HepG2 (cell line): ENCODE measurements around the gene PPIP5K1. TPM values are rescaled to one million over a fixed set of nuclear protein-coding genes. Genes with fewer than 3 reads are reported as not detected.
"Not testable (repeated sequence)": the region's sequence is repeated elsewhere in the genome, so short reads cannot be mapped to it uniquely, and the experiment has no call there.

Experiments used
- ATAC-seq: fragments of 200-7000 bp; cut with Tn5 transposase; 3 replicates; pipeline ENCODE4 v1.9.1; 2020; ENCODE audit warnings: mild to moderate bottlenecking, moderate library complexity
- BruUV-seq: library from RNA; stranded (reverse); fragments of 400-500 nt; replicated peaks from 2 replicates; lab custom pipeline; 2021; lab: Mats Ljungman, UMichigan
- CTCF ChIA-PET: fragments of 300-600 bp; formaldehyde crosslinking; extraction: SDS; loops from one replicate; lab custom pipeline; 2021; ENCODE audit warnings: low total read pairs, inconsistent platforms, low intra/inter-chr PET ratio; lab: Yijun Ruan, JAX
- POLR2A ChIA-PET: fragments of 350-600 bp; sonication (Branson Sonifier 250); formaldehyde crosslinking; loops from one replicate; lab custom pipeline; 2020; ENCODE audit warnings: antibody characterized with exemption, inconsistent platforms; lab: Yijun Ruan, JAX
- DNase-seq: peaks from one replicate; pipeline ENCODE4 v3.0.0-alpha.2; 2015; ENCODE audit warnings: low spot score
- FAIRE-seq: peaks from 3 replicates; lab custom pipeline; 2011; peaks lifted over from hg19 to GRCh38; lab: Jason Lieb, UNC
- H2AFZ ChIP-seq: one replicate; pipeline ENCODE4 v1.6.1; 2011; ENCODE audit warnings: low read length, inconsistent platforms
- H3K27ac ChIP-seq: fragments of 300-600 bp; 3 replicates; pipeline ENCODE4 v1.8.0; 2011; ENCODE audit warnings: mixed run types, mild to moderate bottlenecking, mixed read lengths, low read length, inconsistent platforms; ENCODE audit not compliant: insufficient read depth; ENCODE audit errors: extremely low read length
- H3K27me3 ChIP-seq, 2 experiments: fragments of 200-600 bp in 1 of 2; 2 replicates in 1 of 2; 3 replicates in 1 of 2; pipeline versions ENCODE4 v1.6.0 to v1.8.0; 2011; ENCODE audit warnings: low read length in 2 of 2, mild to moderate bottlenecking in 2 of 2, moderate library complexity in 2 of 2, inconsistent platforms in 1 of 2; ENCODE audit not compliant: insufficient read depth in 2 of 2, control insufficient read depth in 1 of 2
- H3K36me3 ChIP-seq, 2 experiments: fragments of 200-600 bp in 1 of 2; replicated peaks in 1 of 2; 2 replicates in 1 of 2; 3 replicates in 1 of 2; pipeline versions ENCODE4 v1.5.1 to v1.8.0; 2011; ENCODE audit warnings: low read length in 2 of 2, inconsistent platforms in 1 of 2; ENCODE audit not compliant: insufficient read depth in 2 of 2, control insufficient read depth in 1 of 2
- H3K4me1 ChIP-seq: 2 replicates; pipeline ENCODE4 v1.5.1; 2012; ENCODE audit warnings: low read length, inconsistent platforms; ENCODE audit not compliant: insufficient read depth
- H3K4me2 ChIP-seq: 2 replicates; pipeline ENCODE4 v1.6.0; 2011; ENCODE audit warnings: low read depth, low read length, inconsistent platforms
- H3K4me3 ChIP-seq, 3 experiments: fragments of 200-600 bp in 1 of 3; sonication (generic), shearing (Covaris generic) in 1 of 3; replicated peaks in 1 of 3; 2 replicates each; pipeline ENCODE4 v1.5.1; 2011 to 2016; ENCODE audit warnings: low read length in 3 of 3, inconsistent platforms in 2 of 3, low read depth in 2 of 3, mild to moderate bottlenecking in 2 of 3, control low read depth in 1 of 3, mixed read lengths in 1 of 3; ENCODE audit not compliant: insufficient read depth in 1 of 3
- H3K79me2 ChIP-seq: one replicate; pipeline ENCODE4 v1.6.1; 2011; ENCODE audit warnings: low read length, inconsistent platforms; ENCODE audit not compliant: insufficient read depth
- H3K9ac ChIP-seq: 2 replicates; pipeline ENCODE4 v1.6.0; 2011; ENCODE audit warnings: mild to moderate bottlenecking, low read depth, low read length, inconsistent platforms; ENCODE audit not compliant: insufficient read depth
- H3K9me3 ChIP-seq: 2 replicates; pipeline ENCODE4 v1.5.1; 2012; ENCODE audit warnings: mild to moderate bottlenecking, low read length
- H4K20me1 ChIP-seq: 2 replicates; pipeline ENCODE4 v1.6.0; 2011; ENCODE audit warnings: inconsistent platforms, mild to moderate bottlenecking, low read length, moderate library complexity; ENCODE audit not compliant: insufficient read depth
- WGBS: methylation state at CpG from one replicate; pipeline ENCODE4 v1.1.6; 2017; ENCODE audit warnings: low lambda C conversion rate; 5-methylcytosine and 5-hydroxymethylcytosine counted together
- in situ Hi-C: cut with HindIII; loops from 2 replicates; pipeline ENCODE4 v1.10.0; 2017; ENCODE audit warnings: low pct_unique_long_range_greater_than_20kb; ENCODE audit not compliant: extremely low pct_ligation_motif_present
- intact Hi-C: fragments of 100-400 bp; cut with micrococcal nuclease; formaldehyde crosslinking; loops from one replicate; pipeline ENCODE4 v1.10.0; 2022; ENCODE audit not compliant: unreplicated experiment
- polyA plus RNA-seq, 8 experiments: library from polyadenylated mRNA; depleted of rRNA in 3 of 8; stranded (reverse) in 7 of 8; unstranded in 1 of 8; fragments of >200 nt; fragmentation: Illumina TruSeq in 4 of 8; extraction: Trizol in 4 of 8; gene quantifications; 2 replicates each; pipeline versions ENCODE4 v1.2.1 to v1.2.3, GENCODE V29; 2011 to 2016; ENCODE audit warnings: low read depth in 4 of 8, missing spikeins in 1 of 8, mixed read lengths in 1 of 8; ENCODE audit not compliant: insufficient read depth in 1 of 8
- total RNA-seq, 5 experiments: library from RNA; depleted of rRNA; stranded (reverse); fragments of >200 nt; fragmentation: Illumina TruSeq; extraction: Trizol; gene quantifications; 2 replicates each; pipeline ENCODE4 v1.2.3, GENCODE V29; 2016; ENCODE audit warnings: low read depth in 1 of 5

The PPIP5K1 gene
- total and polyA plus RNA-seq, 2 of the 13 experiments (the other 11 are each of a cell fraction or from before 2014, with no cell fraction given) = 9.9 to 10.9 TPM

DNA sequence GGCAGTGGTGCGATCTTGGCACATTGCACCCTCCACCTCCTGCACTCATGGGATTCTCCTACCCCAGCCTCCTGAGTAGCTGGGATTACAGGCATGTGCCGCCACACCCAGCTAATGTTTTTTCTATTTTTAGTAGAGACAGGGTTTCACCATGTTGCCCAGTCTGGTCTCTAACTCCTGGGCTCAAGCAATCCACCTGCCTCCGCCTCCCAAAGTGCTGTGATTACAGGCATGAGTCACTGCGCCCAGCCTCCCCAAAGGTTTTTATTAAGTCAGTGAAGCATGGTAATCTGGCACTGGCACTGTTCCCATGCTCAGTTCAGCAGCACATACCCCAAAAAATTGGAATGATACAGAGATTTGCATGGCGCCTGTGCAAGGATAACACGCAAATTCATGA, 12.2 kb upstream of the PPIP5K1 start:
- H3K4me3 ChIP-seq, H3K4me2 ChIP-seq, H3K4me1 ChIP-seq, FAIRE-seq, in situ Hi-C loops, POLR2A ChIA-PET, DNase-seq, CTCF ChIA-PET, H3K36me3 ChIP-seq, H3K27ac ChIP-seq, H3K27me3 ChIP-seq, ATAC-seq, H3K9ac ChIP-seq, H4K20me1 ChIP-seq, BruUV-seq, H3K9me3 ChIP-seq, H3K79me2 ChIP-seq, intact Hi-C loops, H2AFZ ChIP-seq: not testable (repeated sequence)
- 55% methylated on average over 6 of the region's 6 CpGs for WGBS

- H3K9me3 ChIP-seq, H4K20me1 ChIP-seq, H3K36me3 ChIP-seq, H2AFZ ChIP-seq, FAIRE-seq, intact Hi-C loops, H3K9ac ChIP-seq, BruUV-seq, ATAC-seq, H3K27ac ChIP-seq, H3K4me2 ChIP-seq, POLR2A ChIA-PET, CTCF ChIA-PET, H3K79me2 ChIP-seq, in situ Hi-C loops, H3K27me3 ChIP-seq, H3K4me3 ChIP-seq, H3K4me1 ChIP-seq, DNase-seq: not testable (repeated sequence)
- no CpG with 5 or more reads among the region's 2 CpGs for WGBS
These were observed 10.2 kb upstream of the PPIP5K1 start for GRCh38 chr15:43600200-43600599.

DNA sequence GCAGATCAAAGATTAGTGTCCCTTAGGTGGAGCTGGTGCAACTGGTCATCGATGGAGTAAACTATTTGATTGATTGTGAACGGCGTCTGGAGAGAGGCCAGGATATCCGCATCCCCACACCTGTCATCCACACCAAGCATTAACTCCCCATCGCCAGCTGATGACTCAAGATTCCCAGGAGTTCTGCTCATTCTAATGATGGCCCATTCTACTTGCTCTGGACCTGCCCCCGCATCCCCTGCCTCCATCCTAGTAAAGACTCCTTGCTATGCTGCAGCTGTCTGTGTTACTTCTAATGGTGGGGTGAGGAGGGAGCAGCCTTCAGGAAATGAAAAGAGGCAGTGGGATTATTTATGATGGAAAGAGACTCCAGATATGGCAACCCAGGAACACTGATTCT, 9.1 kb upstream of the PPIP5K1 start:
- H3K4me3 ChIP-seq, BruUV-seq, H3K27ac ChIP-seq, H3K79me2 ChIP-seq, POLR2A ChIA-PET, H3K9me3 ChIP-seq, H2AFZ ChIP-seq, ATAC-seq, H3K27me3 ChIP-seq, DNase-seq, H4K20me1 ChIP-seq, H3K4me2 ChIP-seq, H3K9ac ChIP-seq, H3K4me1 ChIP-seq, CTCF ChIA-PET, H3K36me3 ChIP-seq, intact Hi-C loops, FAIRE-seq, in situ Hi-C loops: not testable (repeated sequence)
- 84% methylated on average over 6 of the region's 6 CpGs for WGBS

DNA sequence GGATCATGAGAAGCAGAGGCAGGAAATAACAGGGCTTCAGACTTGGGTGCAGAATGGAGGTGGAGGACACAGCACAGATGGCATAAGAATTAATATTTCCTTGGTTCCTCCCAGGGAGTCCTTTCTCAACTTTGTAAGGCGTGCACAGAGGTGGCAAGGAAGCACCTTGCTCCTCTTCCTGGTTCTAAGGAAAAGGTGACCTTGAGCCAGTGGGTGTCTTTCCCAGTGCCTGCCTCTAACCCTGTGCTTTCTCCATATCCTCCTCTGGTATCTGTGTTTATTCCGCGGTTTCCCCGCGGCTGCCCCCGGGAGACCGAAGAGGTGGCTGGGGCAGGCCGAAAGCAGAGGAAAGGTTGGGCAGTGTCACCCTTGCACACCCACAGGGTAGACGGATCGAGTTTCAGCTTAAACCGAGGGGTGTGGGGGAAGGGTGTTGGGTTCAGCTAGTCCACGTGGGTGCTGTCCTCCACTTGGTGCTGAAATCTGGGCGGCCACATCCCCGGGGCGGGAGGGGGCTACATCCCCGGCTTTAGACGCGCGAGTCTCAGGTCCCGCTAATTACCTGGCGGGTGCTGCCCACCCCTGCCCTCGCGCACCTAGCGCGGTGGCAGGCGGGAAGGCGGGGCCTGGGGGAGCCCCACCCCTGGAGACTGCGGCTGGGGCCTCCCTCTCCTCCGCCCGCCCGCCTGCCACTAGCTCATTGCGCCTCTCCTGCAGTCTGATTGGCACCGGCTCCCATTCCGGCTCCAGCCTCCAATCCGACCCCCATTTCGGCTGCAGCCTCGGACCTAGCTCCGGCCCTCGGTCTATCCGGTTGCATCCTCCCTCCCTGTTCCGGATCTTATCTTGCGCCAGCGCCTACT, 3.6 kb upstream of the PPIP5K1 start, which contains the start of gene CKMT1B:
TSS of gene CKMT1B (plus strand) at position 700 of the 863 bp plus-strand sequence. CDS start 192 bp downstream, outside the sequence.
- POLR2A ChIA-PET, H3K27me3 ChIP-seq, H3K9ac ChIP-seq, H3K36me3 ChIP-seq, H3K4me2 ChIP-seq, DNase-seq, BruUV-seq, in situ Hi-C loops, H3K79me2 ChIP-seq, H2AFZ ChIP-seq, CTCF ChIA-PET, H3K9me3 ChIP-seq, H3K4me3 ChIP-seq, H3K27ac ChIP-seq, H4K20me1 ChIP-seq, intact Hi-C loops, H3K4me1 ChIP-seq: not testable (repeated sequence)
- FAIRE-seq (peak; percentile 81), ATAC-seq (peak; percentile 69)
- no CpG with 5 or more reads among the region's 43 CpGs for WGBS
